Parathyroid adenoma (tissue), 2 donors: ENCODE results near the gene NFATC2.

Experiments used
- H2AFZ ChIP-seq: fragments of 300-600 bp; sonication (generic); one replicate; pipeline ENCODE4 v1.7.0; 2017; ENCODE audit warnings: antibody characterized with exemption, mild to moderate bottlenecking
- H3K27ac ChIP-seq: fragments of 300-600 bp; sonication (generic); one replicate; pipeline ENCODE4 v1.7.0; 2017
- H3K27me3 ChIP-seq: fragments of 300-600 bp; sonication (generic); one replicate; pipeline ENCODE4 v1.7.0; 2017; ENCODE audit warnings: low read length; ENCODE audit not compliant: control insufficient read depth, insufficient read depth
- H3K36me3 ChIP-seq: fragments of 300-600 bp; sonication (generic); one replicate; pipeline ENCODE4 v1.7.0; 2017; ENCODE audit warnings: low read length; ENCODE audit not compliant: control insufficient read depth, insufficient read depth
- H3K4me1 ChIP-seq: fragments of 300-600 bp; sonication (generic); one replicate; pipeline ENCODE4 v1.7.0; 2017; ENCODE audit warnings: control low read depth
- H3K4me2 ChIP-seq: fragments of 300-600 bp; sonication (generic); one replicate; pipeline ENCODE4 v1.7.0; 2017; ENCODE audit warnings: low read length
- H3K4me3 ChIP-seq: fragments of 300-600 bp; sonication (generic); one replicate; pipeline ENCODE4 v1.7.0; 2017; ENCODE audit warnings: low read depth, low read length
- H3K79me2 ChIP-seq: fragments of 300-600 bp; sonication (generic); one replicate; pipeline ENCODE4 v1.7.0; 2017; ENCODE audit warnings: control low read depth
- H3K9ac ChIP-seq: fragments of 300-600 bp; sonication (generic); one replicate; pipeline ENCODE4 v1.7.0; 2017; ENCODE audit warnings: mild to moderate bottlenecking
- H3K9me3 ChIP-seq: fragments of 300-600 bp; sonication (generic); one replicate; pipeline ENCODE4 v1.7.0; 2017; ENCODE audit warnings: low read length; ENCODE audit not compliant: control insufficient read depth
- CTCF ChIP-seq: fragments of 300-600 bp; sonication (generic); IDR thresholded peaks from one replicate; pipeline ENCODE4 v1.7.0; 2017; ENCODE audit warnings: antibody characterized with exemption, mild to moderate bottlenecking
- donor health status: primary hyperparathyroidism.

Gene NFATC2

GRCh38 chr20:51424270-51425117 lies 118.0 kb downstream of the NFATC2 start:
- H3K4me1 ChIP-seq, result no peaks in the 10 kb centered on the region
- TF ChIP-seq CTCF, result no peak
- H3K79me2 ChIP-seq, result no peaks in the 10 kb centered on the region
- no peaks in the 10 kb centered on the region for H3K27me3 ChIP-seq
- H3K4me3 ChIP-seq, result no peak overlapping the region
- H3K9me3 ChIP-seq, result no peaks in the 10 kb centered on the region
- no peak overlapping the region for H3K27ac ChIP-seq
- H2AFZ ChIP-seq, result no peak overlapping the region
- H3K9ac ChIP-seq, result no peak overlapping the region
- no peak overlapping the region for H3K4me2 ChIP-seq
- H3K36me3 ChIP-seq, result no peaks in the 10 kb centered on the region

DNA sequence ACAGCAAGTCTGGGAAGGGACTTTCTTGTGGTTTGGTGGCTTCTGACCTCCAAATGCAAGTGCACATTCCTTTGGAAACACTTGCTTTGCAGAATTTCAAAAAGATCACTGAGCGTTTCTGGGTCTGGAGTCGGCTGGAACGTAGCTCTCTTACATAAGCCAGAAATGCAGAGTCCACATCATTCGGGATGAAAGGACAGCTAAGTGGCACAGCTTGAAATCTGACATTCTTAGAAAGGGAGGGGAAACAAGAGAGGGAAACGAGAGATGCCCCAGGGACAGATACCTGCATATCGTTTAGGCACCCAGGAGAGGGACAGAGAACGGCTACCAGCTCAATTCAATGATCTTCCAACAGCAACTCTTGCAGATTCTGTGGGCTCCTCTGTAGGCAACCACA lies 118.7 kb downstream of the NFATC2 start:
- H2AFZ ChIP-seq, result no peak overlapping the region
- no peak for TF ChIP-seq CTCF
- H3K27me3 ChIP-seq, result no peaks in the 10 kb centered on the region
- no peak overlapping the region for H3K4me2 ChIP-seq
- H3K79me2 ChIP-seq, result no peaks in the 10 kb centered on the region
- H3K9ac ChIP-seq, result no peak overlapping the region
- no peaks in the 10 kb centered on the region for H3K4me1 ChIP-seq
- no peaks in the 10 kb centered on the region for H3K36me3 ChIP-seq
- H3K9me3 ChIP-seq, result no peaks in the 10 kb centered on the region
- H3K27ac ChIP-seq, result no peak overlapping the region
- no peak overlapping the region for H3K4me3 ChIP-seq

DNA sequence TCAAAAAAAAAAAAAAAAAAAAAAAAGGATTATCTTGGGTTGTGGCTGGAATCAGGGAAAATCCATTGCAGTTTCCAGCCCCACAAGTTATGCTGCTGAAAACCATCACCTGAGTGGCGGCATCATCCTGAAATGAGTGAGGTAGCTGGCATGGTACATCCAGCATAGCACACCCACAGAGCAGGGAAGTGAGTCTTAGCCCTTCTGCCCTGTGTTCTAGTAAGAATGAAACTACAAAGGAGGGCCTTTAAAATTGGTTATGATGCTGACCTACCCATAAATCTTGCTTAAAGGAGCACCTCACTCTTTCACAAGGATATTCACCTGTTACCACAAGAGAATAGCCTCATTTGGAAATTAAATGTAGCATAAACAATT lies 119.2 kb downstream of the NFATC2 start:
- Histone ChIP-seq H3K36me3 (no peaks in the 10 kb centered on the region), H3K4me2 (no peak overlapping the region), H3K4me3 (no peak overlapping the region), H3K4me1 (no peaks in the 10 kb centered on the region), H3K27me3 (no peaks in the 10 kb centered on the region), H2AFZ (no peak overlapping the region), H3K79me2 (no peaks in the 10 kb centered on the region), H3K27ac (no peak overlapping the region), H3K9ac (no peak overlapping the region), H3K9me3 (no peaks in the 10 kb centered on the region)
- TF ChIP-seq CTCF, result no peak

GRCh38 chr20:51422514-51423289 lies 119.8 kb downstream of the NFATC2 start:
- Histone ChIP-seq H3K9me3 (no peaks in the 10 kb centered on the region), H3K4me1 (no peaks in the 10 kb centered on the region), H3K4me3 (no peak overlapping the region), H2AFZ (no peak overlapping the region), H3K36me3 (no peaks in the 10 kb centered on the region), H3K79me2 (no peaks in the 10 kb centered on the region), H3K27me3 (no peaks in the 10 kb centered on the region), H3K27ac (no peak overlapping the region), H3K9ac (no peak overlapping the region), H3K4me2 (no peak overlapping the region)
- no peak for TF ChIP-seq CTCF
